Embryonic facial prominence (tissue), 1 donor: ENCODE results near the gene SLC8A2.

Experiments used
- DNase-seq: peaks from one replicate; pipeline ENCODE4 v3.0.0-alpha.2; 2016; ENCODE audit errors: extremely low spot score

The SLC8A2 gene, protein sequence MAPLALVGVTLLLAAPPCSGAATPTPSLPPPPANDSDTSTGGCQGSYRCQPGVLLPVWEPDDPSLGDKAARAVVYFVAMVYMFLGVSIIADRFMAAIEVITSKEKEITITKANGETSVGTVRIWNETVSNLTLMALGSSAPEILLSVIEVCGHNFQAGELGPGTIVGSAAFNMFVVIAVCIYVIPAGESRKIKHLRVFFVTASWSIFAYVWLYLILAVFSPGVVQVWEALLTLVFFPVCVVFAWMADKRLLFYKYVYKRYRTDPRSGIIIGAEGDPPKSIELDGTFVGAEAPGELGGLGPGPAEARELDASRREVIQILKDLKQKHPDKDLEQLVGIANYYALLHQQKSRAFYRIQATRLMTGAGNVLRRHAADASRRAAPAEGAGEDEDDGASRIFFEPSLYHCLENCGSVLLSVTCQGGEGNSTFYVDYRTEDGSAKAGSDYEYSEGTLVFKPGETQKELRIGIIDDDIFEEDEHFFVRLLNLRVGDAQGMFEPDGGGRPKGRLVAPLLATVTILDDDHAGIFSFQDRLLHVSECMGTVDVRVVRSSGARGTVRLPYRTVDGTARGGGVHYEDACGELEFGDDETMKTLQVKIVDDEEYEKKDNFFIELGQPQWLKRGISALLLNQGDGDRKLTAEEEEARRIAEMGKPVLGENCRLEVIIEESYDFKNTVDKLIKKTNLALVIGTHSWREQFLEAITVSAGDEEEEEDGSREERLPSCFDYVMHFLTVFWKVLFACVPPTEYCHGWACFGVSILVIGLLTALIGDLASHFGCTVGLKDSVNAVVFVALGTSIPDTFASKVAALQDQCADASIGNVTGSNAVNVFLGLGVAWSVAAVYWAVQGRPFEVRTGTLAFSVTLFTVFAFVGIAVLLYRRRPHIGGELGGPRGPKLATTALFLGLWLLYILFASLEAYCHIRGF

DNA sequence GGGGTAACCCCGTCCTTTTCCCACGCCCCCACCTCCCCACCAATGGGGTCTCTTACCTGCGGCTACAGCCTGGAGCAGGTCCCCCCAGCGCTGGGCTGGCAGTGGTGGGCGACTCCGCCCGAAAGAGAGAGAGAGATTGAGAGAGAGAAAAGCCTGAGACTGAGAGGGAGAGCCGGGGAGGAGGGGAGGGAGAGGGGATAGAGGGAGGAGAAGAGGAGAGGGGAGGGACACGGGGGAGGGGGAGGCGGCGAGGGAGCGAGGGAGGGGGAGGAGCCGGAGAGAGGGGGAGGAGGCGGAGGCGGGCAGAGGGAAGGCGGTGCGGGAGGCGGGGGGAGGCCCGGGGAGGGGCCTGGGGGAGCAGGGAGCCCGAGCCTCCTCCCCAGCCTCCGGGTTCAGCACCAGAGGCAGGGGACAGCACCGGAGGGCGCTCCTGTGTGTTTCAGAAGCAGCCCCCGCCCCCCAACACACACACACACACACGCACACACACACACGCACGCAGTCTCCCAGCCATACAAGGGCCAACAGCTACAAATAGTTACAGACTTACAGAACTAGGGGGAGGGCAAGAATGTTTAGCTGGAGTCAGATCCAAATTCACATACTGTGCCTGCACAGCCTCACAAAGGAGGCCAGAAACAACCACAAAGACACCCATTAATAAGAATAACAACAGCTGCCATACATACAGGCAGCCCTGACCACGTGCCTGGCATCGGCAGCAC lies at the start of gene SLC8A2:
TSS of gene SLC8A2 (minus strand) at position 161 of the 725 bp plus-strand sequence. CDS start 5,490 bp downstream, outside the sequence.
- DNase-seq = peak; percentile 82

DNA sequence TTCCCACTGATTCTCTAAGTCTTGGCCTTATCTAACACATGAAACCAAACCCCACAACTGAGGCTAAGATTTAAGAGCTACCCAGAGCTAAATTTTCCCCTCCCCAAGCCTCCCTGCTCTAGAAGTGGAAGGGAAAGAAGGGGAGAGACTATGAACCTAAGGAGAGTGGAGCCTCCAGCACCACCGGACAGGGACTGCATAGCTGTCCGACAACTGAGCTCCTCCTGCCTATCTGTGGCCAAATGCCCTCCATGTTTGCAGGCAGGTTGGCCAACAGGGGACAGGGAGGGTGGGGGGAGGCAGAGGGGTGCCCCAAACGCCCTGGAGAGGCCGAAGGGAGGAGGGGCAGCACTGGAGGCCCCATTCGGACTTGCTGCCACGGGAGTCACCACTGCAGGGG lies 49.1 kb upstream of the SLC8A2 start:
- DNase-seq = no peak

DNA sequence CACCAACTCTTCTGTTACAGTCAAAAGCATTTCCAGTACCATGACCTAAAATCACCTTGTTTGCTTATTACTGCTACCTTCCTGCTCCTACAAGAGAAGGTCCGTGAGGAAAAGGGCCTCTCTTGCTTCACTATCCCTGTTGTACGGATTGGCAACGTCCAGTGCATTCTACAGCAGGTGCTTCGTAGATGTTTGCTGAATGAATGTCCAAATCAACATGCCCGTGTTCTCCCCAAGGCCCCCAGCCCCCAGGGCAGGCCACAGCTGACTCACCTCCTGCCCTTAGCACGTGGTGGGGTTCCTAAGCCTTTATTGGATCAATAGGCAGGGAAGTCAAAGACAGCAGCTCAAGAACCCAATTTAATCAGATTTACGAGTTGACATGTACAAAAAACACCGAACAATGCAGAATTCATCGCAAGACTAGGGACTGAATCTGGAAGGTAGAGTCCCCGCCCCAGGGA lies 48.7 kb upstream of the SLC8A2 start:
- no peak for DNase-seq

DNA sequence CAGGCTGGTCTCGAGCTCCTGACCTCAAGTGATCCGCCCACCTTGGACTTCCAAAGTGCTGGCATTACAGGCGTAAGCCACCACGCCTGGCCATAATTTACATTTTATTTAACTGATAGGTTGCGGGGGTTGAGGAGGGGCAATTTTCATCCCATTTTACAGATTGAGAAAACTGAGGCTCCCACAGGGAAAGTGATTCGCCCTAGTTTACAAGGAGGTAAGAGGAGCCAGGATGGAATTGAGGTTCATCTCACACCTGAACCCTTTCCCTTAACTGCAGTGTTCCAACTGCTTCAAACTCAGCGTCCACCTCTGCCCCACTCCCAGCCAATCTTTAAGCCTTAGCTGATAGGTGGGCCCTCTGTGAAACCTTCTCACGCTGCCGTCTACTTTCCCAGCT lies 47.2 kb upstream of the SLC8A2 start:
- no peak for DNase-seq

DNA sequence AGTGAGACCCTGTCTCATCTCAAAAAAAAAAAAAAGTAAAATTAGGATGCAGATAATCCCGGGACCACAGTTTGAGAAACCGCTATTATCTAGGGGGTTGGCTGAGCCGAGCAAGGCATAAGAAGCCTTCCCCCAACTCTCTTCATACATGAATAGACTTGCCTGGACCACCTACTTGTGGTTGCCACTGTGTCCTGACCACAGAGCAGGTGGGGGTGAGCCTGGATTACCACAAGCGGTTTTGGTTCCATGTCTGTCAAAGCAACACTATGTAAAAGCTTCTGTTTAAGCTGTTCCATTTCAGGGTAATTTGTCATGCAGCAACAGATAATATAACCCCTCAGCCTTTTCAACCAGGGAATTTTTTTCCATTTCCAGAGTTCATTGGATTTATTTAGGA lies 46.4 kb upstream of the SLC8A2 start:
- DNase-seq = no peak

DNA sequence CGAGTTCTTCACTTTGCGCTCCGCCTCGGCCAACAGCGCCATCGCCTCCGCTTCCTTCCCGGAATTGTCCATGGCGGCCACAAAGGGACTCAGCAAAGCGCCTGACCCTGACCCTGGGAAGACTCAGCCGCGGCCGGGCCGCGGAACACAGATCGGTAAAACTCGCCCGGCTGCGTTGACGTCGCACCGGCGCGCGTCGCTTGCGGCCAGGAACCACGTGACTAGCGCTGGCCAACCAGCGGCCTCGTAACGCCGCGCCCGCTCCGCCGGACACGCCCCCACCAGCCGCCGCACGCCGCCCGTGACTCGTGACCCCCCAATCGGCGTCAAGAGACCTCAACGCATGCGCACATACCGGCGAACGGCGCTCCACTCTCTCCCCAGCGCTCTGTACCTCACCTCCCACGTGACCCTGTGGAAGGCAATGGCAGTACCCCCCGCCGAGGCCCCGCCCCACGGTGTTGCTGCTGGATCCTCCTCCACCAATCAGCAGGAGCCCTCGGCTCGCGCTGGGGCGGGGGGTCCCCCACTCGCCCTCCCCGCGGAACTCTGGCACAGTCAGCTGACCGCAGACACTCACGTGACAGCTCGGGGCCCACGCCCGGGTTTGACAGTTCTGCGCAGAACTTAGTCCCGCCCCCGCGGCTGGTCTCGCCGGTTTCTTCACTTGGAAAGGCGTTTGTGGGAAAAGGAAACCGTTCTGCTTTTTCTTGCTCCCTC lies 43.3 kb upstream of the SLC8A2 start, which contains the start of gene NAPA:
TSS of gene NAPA (minus strand) at position 195 of the 720 bp plus-strand sequence. CDS start at position 72, 123 bp downstream.
- peak; percentile 100 for DNase-seq

DNA sequence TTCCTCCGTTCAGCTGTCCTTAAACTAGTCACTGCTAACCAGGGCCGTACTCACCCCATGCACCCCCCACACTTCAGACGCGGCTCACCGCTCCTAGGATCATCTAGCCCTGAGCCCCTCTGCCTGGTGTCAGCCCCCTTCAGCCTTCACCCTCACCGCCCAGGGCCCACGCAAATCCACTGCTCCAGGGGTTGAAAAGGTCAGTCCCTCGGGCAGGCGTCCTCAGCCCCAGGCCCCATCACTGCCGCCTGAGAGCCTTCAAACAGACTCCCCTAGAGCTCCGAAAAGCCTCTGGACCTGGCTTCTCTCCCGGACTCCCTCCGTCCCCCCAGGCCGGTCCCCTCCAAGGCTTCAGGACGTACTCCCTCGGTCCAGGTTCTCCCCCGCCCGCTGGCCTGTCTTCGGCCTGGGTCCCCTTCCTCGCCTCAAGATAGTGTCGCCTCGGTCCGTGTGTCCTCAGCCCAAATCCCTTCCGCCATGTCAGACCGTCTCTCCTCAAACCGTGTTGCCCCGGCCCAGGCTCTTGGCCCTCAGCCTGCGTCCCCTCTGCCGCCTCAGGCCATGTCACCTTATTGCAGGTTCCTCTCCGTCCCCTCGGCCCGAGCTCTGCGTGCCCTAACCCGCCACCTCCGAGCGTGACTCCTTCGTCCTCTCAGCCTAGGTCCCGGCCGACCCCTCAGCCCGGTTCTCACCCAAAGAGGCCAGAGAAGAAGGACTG lies 42.6 kb upstream of the SLC8A2 start:
- no peak for DNase-seq

DNA sequence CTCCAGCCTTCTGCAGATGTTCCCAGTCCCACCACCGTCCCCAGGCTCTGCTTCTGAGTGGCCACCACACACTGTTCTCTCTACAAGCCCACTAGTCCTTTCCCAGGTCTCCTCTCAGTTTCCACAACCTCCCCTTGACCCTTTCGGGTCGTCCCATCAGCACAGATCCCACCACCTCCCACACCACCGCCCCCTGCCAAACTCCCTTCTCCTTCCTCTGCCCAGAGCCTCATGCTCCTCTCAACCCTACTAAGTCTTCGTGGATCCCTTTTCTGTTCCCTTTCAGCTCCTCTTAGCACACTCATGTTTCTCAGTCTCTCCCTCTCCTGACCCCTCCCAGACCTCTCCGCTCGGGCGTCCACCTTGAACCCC lies 41.2 kb upstream of the SLC8A2 start:
- no peak for DNase-seq

DNA sequence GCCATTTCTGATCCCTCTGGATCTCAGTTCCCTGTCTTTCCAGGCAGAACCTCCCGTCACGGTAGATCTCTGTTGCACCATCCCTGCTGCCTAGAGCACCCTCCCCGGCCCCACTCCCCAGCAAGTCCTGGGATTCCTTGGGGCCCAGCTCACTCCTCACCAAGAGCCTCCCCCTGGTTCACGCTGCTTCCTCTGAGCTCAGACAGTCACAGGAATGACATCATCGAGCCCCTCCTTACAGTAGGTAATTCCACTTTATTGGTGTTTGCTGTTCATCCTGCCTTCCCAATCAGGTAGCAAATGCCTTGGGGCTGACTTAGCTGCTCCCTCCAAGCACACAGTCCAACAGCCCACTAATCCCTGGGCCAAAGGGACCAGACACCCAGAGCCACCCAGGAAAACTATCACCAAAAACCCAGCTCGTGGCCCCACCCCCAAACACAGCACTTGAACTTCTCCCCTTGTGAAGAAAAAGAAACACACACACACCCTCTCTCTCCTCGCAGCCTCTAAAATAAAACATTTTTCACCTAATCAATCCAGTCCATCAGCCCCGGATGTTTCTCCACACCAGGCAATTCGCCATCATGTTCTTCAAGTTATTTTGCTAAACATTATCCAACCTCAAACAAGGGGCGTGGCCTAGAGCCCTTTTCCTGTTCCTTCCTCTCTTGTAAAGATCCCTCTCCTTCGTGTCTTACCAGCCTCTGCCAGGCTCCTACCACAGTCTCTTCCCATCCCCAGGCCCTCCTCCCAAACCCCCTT lies 40.7 kb upstream of the SLC8A2 start:
- no peak for DNase-seq

DNA sequence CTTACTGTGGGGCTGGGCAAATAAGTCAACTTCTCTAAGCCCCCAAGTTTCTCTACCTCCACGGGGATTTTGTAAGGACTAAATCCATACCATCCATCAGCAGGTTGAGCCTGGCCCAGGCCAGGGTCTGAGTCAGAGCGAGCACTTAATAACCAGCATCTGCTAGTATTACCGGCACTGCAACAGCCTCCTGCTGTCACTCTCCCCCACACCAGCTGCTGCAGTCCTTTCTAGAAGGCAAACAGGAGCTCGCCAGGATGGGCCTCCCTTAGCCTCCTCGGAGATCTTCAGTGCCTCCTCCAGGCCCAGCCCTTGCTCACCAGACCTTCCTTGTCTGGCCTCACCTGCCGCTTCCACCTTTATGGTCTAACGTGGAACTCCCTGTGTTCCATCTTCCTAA lies 40.0 kb upstream of the SLC8A2 start:
- no peak for DNase-seq

DNA sequence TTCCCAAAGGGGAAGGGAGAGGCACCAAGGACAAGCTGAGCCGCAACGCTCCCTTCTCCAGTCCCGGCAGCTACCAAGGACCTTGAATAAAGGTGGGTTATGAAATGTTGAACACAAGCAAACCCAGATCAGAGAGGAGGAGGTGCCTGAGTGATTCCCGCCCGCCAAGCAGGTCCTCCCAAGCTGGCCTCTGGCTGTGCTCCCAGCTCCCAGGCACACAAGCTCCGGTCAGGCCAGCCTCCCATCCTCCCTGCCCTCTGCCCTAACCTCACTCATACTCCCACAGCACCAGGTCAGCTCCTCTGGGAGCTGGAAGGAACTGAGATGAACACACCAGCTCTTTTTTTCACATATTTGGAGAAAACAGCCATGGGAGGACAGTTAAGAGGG lies 39.4 kb upstream of the SLC8A2 start:
- DNase-seq = no peak

DNA sequence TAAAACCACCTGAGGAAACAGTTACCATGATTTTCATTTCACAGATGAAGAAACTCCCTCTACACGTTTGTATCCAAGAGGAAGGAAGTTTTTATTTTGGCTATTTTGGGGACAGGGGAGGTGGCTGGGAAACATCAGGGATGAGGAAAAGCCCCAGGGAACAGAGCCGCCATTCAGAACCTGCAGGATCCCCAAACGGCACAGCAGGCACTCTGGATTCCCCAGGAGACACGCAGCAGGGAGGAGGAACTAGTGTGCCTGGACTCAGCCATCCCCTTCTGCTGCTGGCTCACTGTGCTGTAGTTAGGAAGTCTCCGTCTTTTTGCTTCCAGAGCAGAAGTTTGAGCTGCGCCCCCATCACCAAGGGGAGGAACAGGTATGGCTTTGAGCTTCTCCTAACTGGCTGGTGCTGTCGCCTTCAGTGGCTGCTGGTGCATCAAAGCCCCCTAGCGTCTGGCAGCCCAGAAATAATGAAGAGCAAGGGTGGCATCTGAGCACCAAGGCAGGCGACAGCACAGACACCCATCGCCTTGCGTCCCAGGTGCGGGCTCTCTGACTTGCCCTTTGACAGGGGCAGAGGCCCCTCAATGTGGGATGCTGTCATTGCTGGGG lies 38.9 kb upstream of the SLC8A2 start:
- no peak for DNase-seq

DNA sequence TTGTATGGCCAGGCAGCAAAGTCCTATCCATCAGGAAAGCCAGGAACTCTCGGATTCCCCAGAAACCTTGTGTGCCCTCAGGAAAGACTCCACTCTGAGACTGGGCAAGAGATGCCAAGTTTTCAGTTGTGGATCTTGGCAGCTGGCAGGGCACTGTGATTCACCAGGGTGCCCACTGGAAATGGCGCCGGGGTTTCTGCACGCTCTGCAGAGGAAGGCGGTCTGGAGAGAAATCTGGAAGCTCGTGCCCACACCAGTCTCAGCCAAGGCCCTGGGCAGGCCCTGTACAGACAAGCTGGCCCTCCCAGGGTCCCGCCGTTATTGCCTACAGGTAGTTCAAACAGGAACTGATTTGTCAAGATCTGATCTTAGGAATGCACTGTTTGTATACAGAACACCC lies 38.3 kb upstream of the SLC8A2 start:
- DNase-seq = no peak

DNA sequence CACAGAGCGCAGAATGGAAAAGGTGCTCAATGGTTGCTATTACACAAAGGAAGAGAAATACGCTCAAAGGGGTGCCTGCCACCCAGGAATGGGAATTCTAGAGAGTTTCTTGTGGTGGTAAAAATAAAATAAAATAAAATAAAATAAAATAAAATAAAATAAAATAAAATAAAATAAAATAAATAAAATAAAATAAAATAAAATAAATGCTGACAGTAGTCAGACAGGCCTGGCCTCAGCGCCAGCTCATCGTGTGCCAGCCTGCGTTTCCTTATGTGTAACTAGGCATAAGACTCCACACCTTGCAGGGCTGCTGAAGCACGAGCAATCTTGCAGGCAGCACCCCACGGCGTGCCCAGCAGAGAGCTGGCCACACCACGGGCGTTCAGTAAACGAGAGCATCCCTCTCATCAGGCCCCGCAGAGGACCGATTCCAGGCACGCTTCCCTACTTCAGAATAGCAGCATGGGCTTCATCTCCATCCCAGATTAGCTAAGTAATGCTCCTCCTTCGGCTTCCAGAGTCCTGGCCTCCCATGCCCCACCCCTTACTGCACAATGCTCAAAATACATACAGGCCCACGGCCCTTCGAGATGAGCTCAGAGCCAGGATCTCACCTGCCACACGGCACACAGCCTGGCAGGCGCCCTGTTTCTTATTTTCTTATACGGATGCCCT lies 37.6 kb upstream of the SLC8A2 start:
- no peak for DNase-seq

DNA sequence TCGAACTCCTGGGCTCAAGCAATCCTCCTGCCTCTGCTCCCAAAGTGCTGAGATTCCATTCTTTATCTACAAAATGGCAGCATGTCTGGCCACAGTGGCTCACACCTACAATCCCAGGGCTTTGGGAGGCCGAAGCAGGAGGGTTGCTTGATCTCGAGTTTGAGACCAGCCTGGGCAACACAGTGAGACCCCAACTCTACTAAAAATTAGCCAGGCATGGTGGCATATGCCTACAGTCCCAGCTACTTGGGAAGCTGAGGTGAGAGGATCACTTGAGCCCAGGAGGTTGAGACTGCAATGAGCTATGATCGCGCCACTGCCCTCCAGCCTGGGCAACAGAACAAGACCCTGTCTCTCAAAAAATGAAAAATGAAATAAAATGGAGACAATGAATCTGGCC lies 37.0 kb upstream of the SLC8A2 start:
- no peak for DNase-seq

DNA sequence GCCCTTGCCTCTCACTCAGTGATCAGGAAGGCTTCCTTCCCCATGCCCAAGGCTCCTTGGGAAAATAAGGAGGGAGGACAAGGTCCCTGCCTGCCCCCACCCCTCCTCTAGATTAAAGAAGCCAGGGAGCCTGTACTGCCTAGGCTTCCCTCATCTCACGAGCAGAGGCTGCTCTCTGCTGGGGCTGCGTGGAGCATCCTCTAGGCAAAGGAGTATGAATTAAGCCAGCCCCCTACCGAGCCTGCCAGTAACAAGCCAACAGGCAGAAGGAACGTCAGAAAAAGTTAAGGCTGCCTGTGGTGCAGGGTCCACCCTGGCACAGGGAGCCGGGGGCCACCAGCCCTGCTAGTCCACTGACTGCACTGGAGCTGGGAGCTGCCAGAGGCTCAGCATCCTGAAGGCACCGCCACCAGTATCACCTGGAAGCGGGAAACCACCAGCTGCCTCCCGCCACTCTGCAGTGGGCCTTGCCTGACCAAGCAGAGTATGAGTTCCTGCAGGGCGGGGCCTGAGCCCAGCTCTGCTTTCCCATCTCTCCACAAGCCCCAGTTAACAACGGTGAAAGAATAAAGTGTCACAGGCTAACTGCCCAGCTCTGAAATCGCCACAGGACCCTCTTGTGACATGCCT lies 36.3 kb upstream of the SLC8A2 start:
- DNase-seq = no peak

DNA sequence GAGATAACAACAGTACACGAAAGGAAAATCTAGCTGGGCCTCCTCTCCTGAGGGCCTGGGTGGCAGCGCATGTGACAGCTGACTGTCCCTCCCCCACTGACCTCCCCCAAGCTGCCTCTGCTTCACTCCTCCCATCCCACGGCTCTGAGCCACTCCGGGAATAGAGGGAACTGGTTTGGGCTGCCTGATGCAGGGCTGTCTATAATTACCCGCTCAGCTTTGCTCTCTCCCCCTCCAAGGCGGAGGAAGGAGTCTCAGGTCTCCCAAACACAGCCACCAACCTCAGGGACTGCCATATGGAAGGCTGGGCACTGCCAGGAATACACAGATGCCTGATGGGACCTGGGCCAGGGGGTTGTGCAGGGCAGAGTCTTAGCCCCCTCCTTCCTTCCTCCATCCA lies 35.3 kb upstream of the SLC8A2 start:
- no peak for DNase-seq

DNA sequence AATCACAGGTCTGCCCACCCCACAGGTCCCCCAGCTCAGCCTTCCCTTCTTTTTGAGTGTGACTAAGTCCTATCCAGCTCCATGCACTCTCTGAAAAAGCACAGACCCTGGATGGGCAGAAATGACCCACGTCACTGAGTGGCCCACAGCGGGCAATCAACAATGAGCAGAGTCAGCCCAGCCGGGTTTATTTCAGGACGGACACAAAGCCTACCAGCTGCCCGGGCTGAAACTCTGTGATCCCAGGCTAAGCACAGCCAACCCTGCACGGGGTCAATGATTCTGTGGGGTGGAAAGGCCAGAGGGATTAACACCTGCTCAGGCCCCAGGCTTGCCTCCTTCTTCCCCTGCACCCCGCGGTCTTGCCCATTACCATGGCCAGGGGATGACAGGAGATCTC lies 34.8 kb upstream of the SLC8A2 start:
- no peak for DNase-seq
